Activated CD8-positive, alpha-beta memory T cell treated with anti-CD3 and anti-CD28 coated beads, Interleukin-2, amount 50 U/mL, for 1 hour (primary cell): ENCODE measurements around the gene RYR2.

Experiments
- DNase-seq: peaks from one replicate; pipeline ENCODE4 v3.0.0-alpha.2; 2020; ENCODE audit errors: extremely low read depth

RYR2 gene

DNA sequence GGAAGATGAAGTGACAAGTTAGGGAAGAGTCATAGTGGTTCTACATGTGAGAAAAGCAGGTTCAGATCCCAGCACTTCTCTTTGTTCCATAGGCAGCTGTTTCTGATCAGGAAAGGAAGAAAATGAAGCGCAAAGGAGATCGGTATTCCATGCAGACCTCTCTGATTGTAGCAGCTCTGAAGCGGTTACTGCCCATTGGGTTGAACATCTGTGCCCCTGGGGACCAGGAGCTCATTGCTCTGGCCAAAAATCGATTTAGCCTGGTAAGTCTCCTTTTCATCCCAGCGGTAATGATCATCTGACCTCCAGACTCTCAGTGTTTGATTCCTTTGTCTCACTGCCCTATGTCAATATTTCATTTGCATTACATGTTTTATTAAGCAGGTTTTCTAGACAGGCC is 675.1 kb downstream of the RYR2 start:
- DNase-seq, result no peak

DNA sequence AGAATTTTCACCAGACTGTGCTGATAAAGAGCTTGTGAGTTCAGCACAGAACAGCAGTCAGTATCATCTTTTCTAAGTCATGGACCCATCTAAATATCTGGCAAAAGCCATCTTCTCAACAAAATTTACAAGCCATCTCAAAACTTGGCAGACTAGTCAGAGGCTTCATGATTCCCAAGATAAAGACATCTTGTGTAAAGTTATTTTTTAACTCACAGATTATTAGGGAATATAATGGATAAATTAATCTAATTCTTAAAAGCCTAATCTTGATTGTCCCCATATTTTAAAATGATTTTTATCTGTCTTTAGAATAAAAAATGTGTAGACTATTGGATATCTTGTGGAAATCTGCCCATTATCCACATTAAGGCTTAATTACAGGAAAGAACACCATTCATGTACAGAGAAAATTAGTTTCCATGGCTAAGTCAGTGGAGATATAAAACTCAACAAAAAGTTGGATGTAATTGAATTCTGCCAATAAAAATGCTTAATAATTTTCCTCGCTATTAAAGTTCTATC is 688.9 kb downstream of the RYR2 start:
- DNase-seq, result no peak

DNA sequence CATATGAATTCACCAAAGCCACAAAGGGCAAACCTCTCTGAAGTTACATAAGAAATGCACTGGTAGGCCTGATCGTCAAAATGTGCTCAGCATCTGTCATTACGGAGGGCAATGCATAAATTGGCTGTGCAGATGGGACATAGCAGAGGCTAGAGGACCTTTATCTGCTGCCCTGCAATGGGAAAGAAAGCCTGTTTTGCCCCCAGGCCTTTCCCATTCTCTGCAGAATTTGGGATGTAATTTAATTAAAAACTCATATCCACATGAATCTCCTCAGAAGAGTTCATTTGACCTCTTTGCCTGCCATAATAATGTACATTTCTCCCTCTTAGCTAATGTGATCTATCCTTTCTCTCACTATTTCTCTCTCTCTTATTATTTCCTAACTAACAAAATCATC is 690.7 kb downstream of the RYR2 start:
- DNase-seq, result no peak

DNA sequence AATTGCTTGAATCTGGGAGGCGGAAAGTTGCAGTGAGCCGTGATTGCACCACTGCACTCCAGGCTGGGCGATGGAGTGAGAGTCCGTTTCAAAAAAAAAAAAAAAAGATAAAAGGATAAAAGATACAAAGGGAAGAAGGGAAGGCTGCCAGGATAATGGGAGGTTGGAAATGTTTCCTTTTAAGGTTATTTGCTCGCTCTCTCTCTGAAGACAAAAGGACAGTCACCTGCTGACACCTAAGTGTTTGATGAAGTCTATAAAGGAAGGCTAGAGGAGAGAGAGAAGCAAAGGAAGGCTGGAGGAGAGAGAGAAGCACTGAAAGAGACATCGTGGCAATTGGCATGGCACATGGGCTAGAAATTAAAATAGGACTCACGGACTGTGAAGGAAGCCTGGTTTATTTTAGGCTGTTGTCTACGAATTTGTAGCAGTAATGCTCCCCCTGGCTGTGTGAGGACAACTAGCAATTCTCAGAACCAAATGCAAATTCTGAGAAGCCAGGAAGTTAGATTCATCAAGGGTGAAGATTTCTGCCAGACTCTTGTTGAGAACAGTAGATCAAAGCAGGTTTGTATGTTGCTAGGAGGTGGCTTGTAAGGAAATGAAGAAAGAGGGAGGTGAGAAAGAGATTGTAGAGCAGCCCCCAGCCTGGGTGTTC is 694.5 kb downstream of the RYR2 start:
- no peak for DNase-seq

DNA sequence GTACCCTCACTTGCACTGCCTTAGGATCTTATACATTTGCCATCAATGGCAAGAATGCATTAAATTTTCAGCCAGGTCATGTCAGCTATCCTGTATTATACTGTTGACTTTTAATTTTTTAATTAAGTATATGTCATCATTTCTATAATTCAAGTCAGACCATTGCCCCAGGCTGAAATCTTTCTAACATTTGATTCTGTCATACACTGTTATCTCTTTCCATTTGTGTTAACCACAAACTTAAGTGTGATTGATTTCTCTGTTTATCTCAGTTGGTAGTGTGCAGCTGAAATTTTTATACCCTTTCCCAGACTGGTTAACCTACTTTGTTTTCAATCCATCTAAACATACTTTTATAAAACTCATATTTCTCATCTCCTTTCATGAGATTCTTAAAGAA is 695.5 kb downstream of the RYR2 start:
- DNase-seq, result no peak

DNA sequence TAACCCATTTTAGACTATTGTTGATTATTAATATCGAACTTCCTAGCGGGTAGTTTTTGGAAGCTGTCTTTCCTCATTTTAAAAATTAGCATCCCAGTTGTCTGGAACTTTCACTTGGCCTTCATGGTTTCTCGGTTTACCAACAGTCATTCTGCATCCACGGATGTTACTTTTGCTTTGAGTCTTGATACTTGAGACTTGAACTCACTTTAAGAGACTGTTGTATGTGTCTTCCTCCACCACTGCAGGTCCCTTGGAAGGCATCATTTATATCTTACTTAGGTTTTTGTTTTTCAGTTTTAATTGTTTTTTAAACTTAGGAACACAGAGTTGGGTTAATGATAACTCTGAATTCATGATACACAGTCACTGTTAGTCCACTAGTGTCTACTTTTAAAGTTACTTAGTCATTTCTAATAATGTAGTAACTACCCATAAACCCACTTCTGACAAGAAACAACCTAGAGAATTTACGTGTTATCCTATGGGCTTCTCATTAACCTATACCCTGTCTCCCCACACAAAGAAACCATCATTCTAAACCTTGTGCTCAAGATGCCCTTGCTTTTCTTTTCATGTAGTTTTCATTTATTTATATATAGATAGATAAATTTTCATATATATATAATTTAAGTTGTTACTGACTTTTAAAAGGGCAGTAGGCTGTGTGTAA is 696.1 kb downstream of the RYR2 start:
- no peak for DNase-seq

DNA sequence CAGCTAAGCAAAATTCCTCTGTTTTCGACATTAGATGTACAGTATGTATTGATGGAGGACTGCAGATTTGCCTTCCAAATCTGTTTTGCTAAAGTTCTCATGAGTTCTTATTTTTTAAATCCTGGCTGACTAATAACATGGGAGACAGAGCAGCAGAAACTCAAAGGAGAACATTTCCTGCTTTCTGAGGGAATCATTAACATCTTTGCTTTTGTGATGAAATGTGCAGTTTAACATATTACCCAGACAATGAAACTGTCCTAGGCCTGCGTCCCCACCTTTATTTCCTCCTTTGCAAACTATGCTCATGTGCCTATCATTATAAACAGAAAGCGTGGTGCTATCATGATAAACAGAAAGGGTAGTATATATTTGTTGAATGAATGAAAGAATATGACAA is 698.9 kb downstream of the RYR2 start:
- no peak for DNase-seq

DNA sequence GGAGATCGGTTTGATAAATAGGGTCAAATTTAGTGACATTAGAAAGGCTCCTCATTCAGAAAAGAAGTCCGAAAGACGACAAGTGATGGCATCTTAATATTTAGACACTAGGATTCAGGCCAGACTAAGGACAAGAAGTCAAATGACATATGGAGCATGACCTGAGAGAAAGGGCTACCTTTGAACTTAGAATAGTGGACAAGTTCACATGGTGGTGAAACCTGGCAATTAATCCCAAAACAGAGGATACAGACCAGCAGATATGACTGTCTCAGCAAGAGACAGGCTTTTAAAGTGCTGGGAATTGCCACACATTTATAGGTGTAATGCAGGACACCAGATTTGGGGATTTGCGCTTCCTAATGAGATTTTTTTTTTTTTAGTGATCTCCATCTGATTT is 703.6 kb downstream of the RYR2 start:
- no peak for DNase-seq

DNA sequence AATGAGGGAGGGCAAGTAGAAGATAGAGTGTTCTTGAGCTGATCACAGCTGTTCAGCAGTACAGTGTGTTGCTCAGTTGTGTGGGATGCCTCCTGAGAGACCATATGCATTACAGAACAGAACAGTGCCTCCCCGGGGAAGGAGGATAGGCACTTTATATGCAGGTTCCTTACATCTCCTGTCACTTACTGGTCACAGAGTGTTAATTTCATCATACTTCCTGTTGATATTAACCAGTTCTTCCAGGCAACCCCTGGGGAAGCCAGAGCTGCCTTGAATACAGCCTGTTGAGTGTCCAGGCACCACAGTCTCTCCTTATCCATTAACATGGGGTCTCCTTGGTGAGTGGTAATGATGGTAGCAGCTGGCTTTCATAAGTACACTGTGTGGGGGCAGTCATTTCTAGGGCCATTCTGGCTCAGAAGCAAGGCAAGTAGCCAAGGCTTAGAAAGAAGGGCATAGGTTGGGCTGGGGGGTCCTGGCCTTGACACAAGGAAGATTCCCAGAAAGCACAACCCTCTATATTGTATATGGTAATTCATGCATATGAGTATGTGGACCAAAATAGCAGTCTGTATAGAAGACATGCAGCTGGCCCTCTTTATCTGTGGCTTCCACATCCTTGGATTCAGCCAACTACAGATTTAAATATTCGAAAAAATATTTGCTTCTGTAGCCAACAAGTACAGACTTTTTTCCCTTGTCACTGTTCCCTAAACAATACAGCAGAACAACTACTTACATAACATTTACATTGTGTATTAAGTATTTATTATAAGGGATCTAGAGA is 706.4 kb downstream of the RYR2 start:
- no peak for DNase-seq

DNA sequence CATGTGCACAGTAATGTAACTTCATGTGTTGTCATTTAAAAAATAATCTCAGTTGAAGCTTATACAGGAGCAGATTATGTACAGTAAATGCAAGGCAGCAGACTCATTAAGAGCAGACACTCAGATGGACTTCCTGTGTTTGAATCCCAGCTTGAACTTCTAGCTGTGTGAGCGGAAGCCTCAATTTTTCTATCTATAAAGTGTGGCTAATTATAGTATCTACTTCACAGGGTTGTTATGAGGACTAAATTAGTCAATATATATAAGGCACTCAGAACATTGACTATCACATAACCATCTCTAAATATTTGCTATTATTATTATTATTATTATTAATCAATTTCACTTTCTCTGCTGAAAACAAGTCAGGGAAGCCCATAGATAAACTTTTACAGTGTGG is 707.1 kb downstream of the RYR2 start:
- DNase-seq, result no peak

DNA sequence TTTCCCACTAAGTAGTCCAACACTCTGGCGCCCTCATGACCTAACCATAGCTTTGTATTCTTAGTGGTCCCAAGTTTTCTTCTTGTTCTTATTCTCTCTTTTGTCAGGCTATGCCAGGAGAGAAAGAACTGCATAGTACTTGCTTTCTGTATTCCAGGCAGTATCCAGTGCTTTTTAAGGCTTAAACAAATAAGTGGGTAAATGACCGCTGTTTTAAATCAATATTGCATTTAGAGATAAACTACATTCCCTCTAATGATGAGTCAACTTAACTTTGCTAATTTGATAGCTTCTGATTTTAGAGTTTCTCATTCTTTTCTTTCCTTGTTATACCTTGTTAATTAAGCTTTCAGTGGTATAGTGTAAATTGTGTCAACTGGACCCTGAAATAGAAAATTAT is 709.1 kb downstream of the RYR2 start:
- no peak for DNase-seq

DNA sequence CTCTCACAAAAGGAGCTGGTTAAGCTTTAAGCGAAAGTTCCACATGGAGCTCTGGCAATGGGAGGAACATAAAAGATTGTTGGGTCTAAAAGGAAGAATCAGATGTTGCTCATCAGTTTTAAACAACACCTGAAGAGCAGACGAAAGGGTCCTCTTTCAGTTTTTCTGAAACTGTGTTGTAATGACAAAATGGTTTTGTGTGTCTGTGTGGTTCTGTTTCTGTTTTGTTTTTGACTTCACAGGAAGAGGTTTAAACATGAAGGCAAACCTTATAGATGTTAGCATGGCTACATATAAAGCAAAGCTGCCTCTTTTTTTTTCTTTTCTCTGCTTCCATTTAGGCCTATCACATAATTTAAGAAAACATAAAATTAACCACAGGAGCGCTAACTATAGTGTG is 712.6 kb downstream of the RYR2 start:
- no peak for DNase-seq

DNA sequence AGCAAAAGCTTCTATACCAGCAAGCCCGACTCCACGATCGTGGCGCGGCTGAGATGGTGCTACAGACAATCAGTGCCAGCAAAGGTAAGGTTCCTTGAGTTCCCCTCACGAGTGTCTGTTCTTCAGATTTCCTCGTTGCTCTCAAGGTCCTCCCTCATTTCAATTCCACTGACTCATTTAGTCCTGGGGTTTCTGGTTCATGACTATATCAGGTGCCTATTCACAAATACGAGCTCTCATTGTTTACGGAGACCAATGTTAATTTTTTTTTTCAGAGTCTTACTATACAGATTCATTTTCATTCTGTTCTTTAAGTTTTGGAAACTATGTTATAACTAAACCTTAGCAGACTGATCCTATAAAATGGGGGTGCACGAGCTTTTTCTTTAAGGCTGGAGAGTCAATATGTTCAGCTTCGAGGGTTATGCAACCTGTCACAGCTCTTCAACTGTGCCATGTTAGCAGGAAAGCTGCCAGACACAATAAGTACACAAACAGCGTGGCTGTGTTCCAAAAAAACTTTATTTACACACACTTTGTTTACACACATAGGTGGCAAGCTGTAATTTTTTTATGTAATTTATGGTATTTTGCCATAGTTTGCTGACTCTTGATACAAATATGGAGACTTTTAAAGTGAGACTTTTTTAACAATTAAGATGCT is 714.5 kb downstream of the RYR2 start:
- no peak for DNase-seq

DNA sequence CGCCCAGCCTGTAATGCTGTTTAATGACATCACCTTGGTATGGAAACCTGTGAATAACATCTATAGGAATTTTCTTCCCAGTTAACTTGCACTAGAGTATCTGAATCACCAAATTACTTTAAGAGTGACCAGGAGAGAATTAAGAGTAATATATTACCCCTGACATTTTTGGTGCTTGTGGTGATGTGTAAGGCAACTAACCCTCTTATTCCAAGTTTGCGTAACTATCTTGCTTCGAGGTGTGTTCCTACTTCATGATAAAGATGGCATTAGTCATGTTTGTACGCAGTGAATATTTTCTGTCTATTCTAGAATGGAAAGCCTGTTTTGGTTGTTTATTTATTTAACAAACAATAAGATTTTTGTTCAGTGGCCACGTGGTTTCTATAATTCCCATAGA is 717.4 kb downstream of the RYR2 start:
- DNase-seq, result no peak

DNA sequence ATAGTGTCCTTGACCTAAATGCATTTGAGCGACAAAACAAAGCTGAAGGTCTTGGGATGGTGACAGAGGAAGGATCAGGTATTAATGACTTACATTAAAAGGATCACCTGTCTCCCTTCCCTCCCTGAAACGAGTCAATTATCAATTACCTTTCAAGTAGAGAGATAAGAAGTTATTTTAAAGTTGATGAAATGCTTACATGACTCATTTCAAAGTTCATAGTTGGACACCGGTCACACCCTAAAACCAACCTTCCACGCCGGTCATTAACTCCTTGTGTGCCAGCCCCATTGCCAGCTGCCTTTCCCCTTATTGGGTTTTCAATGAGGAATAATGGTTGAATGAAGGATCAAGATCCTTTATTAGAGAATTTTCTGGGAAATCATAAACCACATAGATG is 719.0 kb downstream of the RYR2 start:
- DNase-seq, result no peak

DNA sequence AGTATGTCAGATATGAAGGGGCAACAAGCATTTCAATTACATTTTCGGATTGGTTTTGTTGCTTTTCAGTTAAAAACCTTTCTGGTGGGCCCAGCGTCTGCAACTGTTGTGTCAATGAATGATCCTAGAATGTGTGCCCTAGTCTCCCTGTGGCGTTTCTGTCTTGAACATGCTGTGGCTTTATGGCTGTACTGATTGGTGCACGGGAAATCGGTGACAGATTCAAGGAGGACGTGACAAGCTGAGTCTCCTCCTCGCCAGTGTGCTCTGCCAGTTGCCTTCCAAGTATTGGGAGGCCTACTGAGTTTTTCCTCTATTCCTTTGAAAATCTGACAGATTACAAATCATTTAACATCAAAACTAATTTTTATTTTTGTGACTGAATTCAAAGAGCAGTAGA is 721.2 kb downstream of the RYR2 start:
- DNase-seq, result no peak

DNA sequence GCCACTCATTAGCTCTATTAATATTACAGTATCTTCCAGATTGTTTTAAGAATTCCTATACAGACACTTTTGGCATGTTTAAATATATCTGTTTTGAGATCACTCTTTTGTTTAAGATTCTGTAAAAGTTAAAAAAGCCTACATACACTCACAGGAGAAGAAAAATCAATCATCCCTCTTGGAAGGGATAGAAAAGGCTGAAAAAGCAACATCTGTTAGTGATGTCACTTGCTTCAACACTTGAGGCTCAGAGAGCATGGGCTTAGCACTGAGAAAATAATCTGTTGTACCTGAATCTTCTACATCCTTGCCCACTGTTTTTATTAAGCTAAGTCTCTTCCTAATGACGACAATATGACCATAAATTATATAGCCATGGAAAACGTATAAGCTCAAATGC is 721.8 kb downstream of the RYR2 start:
- DNase-seq, result no peak

DNA sequence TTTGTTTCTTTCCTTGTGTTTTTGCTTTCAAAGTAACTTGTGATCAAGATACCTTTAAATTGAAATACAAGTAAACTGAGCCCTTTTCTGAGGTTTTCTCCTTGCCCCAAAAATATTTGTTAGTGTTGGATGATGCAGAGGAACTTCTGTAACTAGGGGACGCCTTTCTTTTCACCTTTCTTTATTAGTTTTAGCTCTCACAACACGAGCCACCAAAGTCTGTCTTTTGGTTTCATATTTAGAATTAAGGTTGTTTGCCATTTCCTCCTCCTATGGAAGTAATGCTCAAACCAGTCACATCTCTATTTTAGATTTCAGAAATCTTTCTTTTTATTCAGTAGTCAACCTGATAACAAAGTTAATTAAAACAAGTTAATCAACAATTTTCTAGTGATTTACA is 727.9 kb downstream of the RYR2 start:
- no peak for DNase-seq

DNA sequence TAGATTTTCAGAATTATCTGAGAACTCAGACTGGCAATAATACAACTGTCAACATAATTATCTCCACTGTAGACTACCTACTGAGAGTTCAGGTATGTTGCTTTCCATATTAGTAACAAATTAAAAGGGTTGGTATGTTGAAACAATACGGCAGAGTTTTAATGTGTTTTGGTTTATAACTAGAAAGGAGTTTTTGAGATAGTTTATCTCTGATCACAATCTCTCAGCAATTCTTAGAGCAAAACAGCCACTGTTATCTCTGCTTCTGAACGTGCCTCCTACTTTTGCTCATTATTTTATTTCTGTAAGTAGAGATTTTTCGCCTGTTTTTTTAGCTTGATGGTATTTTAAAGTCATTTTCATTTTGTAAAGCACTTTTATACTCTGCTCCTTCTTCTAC is 730.0 kb downstream of the RYR2 start:
- no peak for DNase-seq

DNA sequence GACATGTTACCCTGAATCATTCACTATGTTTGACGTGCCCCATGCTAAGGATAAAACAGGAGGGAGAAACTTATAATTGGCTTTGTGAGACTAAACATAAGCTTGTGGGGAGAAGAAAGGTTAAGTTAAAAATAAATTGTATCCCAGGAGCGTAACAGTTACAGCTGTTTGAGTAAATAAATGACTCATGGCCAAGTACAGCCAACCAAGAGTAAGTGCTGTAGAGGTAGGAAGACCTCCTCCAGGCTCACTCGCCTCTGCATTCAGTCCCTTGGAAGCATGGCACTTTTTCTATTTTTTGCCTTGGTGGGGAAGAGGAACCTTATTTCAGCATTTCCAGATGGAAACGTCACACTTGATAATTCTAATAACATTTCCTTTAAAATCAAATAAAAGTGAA is 732.3 kb downstream of the RYR2 start:
- no peak for DNase-seq

DNA sequence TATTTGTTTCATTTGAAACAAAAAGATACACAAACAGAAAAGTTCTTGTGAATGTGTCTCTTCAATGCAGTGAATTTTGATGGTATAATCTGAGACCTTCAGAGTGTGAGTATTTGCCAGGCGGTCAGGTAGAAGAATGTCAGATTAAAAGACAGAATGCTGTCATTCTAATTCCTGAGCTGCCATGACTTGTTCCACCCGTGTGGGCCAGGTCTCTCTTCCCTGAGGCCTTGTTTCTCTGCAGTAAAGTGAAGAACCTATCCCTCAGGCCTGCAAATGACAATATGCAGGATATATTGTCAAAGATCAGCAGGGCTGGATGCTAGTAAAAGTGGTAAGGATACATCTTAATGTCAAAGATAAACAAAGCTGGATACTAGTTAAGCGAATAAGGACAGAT is 737.4 kb downstream of the RYR2 start:
- DNase-seq, result no peak

DNA sequence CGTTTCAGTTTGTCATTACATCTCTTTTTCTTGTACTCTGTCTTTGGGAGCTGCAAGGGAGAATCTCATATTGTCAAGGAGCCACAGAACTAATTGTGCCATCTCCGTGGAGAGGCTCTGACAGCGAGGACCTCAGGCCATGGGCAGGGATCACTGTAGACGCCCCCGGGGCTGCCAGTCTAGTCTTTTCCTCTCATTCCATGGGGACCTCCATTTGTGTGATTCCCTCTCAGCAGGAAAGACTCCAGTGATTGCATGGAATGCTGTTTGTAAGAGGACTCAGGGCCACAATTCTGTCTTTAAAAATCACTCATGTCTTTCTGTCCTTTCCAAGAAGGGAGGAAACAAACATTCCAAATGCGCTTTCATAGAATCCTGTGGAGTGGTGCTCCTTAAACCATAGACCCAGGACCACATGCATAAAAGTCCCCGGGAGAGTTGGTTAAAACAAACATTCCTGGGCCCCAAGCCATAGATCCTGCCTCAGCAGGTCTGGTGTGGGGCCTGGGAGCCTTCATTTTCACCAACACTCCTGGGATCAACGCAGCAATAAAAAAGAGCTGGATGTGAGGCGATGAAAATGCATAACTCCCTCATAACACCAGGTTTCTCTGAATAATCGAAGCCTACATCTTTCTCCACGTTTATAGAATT is 744.2 kb downstream of the RYR2 start:
- DNase-seq, result no peak
